Lower leg skin (tissue), 3 donors: ENCODE results near the gene TMEM214.

Experiments
- POLR2A ChIP-seq, 2 donors: fragments of 450-650 bp; IDR thresholded peaks; one replicate each; pipeline ENCODE4 v1.6.1; 2016 to 2017; ENCODE audit warnings: antibody characterized with exemption in 2 of 2, mild to moderate bottlenecking in 1 of 2, moderate library complexity in 1 of 2
- TF ChIP-seq, protein P1 (sequence below), 3 donors: fragments of 450-650 bp; IDR thresholded peaks; one replicate each; pipeline ENCODE4 v1.5.1; 2016; ENCODE audit warnings: antibody characterized with exemption in 3 of 3, mild to moderate bottlenecking in 3 of 3, moderate library complexity in 2 of 3

DNA sequence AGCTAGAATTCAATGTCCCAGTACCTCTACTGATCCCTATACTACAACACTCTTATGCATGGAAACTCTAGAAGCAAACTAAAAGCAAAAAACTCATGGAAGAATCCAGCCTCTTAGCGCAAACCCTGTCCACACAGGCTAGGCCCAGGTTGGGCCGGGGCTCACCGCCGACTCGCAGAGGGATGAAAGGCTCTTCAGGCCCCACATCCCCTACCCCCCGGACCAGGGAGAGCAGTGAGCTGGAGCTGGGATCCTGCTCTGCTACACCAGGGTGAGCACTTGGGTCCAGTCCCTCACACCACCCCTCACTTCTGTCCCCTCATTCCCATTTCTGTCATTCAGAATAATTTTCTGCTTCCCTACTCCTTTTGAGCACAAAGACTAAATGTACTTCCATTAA, 36.7 kb downstream of the TMEM214 start:
- TF ChIP-seq POLR2A (IDR thresholded peaks at IDR 0.05) = no peak
- TF ChIP-seq, protein P1, sequence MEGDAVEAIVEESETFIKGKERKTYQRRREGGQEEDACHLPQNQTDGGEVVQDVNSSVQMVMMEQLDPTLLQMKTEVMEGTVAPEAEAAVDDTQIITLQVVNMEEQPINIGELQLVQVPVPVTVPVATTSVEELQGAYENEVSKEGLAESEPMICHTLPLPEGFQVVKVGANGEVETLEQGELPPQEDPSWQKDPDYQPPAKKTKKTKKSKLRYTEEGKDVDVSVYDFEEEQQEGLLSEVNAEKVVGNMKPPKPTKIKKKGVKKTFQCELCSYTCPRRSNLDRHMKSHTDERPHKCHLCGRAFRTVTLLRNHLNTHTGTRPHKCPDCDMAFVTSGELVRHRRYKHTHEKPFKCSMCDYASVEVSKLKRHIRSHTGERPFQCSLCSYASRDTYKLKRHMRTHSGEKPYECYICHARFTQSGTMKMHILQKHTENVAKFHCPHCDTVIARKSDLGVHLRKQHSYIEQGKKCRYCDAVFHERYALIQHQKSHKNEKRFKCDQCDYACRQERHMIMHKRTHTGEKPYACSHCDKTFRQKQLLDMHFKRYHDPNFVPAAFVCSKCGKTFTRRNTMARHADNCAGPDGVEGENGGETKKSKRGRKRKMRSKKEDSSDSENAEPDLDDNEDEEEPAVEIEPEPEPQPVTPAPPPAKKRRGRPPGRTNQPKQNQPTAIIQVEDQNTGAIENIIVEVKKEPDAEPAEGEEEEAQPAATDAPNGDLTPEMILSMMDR (IDR thresholded peaks at IDR 0.05) = no peak
